Adrenal gland (tissue), 5 donors: ENCODE measurements around the gene TSC22D2.

Source experiments
- CTCF ChIP-seq, 6 experiments: fragments of 450-650 bp in 4 of 6; fragments of 200-600 bp in 2 of 6; sonication (generic) in 1 of 6; IDR thresholded peaks; 1 replicate in 5 of 6; 2 replicates in 1 of 6; pipeline versions ENCODE4 v1.5.1 to v1.8.0; 2016 to 2021; ENCODE audit warnings: antibody characterized with exemption in 6 of 6, mild to moderate bottlenecking in 2 of 6, moderate library complexity in 1 of 6
- POLR2A ChIP-seq, 2 donors: fragments of 450-650 bp; IDR thresholded peaks; one replicate each; pipeline ENCODE4 v1.6.1; 2017; ENCODE audit warnings: antibody characterized with exemption in 2 of 2, mild to moderate bottlenecking in 2 of 2, moderate library complexity in 1 of 2
- donor health status: DM: no; HTN: no; CAD: no.

- TF ChIP-seq POLR2A (IDR thresholded peaks at IDR 0.05) (no peak), CTCF (IDR thresholded peaks at IDR 0.05) (no peak)
Observed at GRCh38 chr3:150449169-150449721, 41.1 kb downstream of the TSC22D2 start.
